Right atrium auricular region (tissue), 2 donors: Measurements from ENCODE around the gene TOP3B. TPM values are rescaled to one million over a fixed set of nuclear protein-coding genes. Genes with fewer than 3 reads are reported as not detected.

Experiments
- DNase-seq: peaks from one replicate; pipeline ENCODE4 v3.0.0-alpha.2; 2019; ENCODE audit warnings: low spot score
- H3K27ac ChIP-seq, 2 donors: fragments of 200-600 bp; sonication (generic); 1 replicate in 1 of 2; 2 replicates in 1 of 2; pipeline ENCODE4 v1.5.1; 2016 to 2019
- H3K27me3 ChIP-seq, 2 donors: fragments of 200-600 bp; sonication (generic); one replicate each; pipeline versions ENCODE4 v1.5.1 to v1.6.0; 2017 to 2019
- H3K36me3 ChIP-seq: fragments of 200-600 bp; sonication (generic); one replicate; pipeline ENCODE4 v1.5.1; 2016
- H3K4me1 ChIP-seq, 2 donors: fragments of 200-600 bp; sonication (generic); one replicate each; pipeline versions ENCODE4 v1.5.1 to v1.6.0; 2017 to 2019
- H3K4me3 ChIP-seq, 2 donors: fragments of 200-600 bp; sonication (generic); 1 replicate in 1 of 2; 2 replicates in 1 of 2; pipeline ENCODE4 v1.5.1; 2017 to 2019; ENCODE audit warnings: mild to moderate bottlenecking in 1 of 2, moderate library complexity in 1 of 2
- H3K9me3 ChIP-seq, 2 donors: fragments of 200-600 bp; sonication (generic); one replicate each; pipeline ENCODE4 v1.5.1; 2019
- CTCF ChIP-seq, 2 donors: fragments of 200-600 bp; sonication (generic); IDR thresholded peaks; one replicate each; pipeline ENCODE4 v1.5.1; 2019; ENCODE audit warnings: antibody characterized with exemption in 2 of 2
- total RNA-seq, 2 donors: library from RNA; depleted of rRNA; stranded (reverse); fragments of >200 nt; gene quantifications; one replicate each; pipeline ENCODE4 v1.1.0, GENCODE V29; 2016

TOP3B gene
- total RNA-seq, 2 donors from 2014 or later, result 11.5 to 12.3 TPM

GRCh38 chr22:21922370-21923162, 60.0 kb downstream of the TOP3B start:
- H3K27me3 ChIP-seq, result no peaks in the 10 kb centered on the region
- DNase-seq, result no peak
- H3K36me3 ChIP-seq, result peaks cover 20% of the 10 kb centered on the region
- H3K9me3 ChIP-seq, result no peaks in the 10 kb centered on the region
- no peak for TF ChIP-seq CTCF (IDR thresholded peaks at IDR 0.05)
- H3K27ac ChIP-seq, result no peak overlapping the region
- H3K4me1 ChIP-seq, result peaks cover 0 to 3% of the 10 kb centered on the region in 2 donors
- H3K4me3 ChIP-seq, result no peak overlapping the region

DNA sequence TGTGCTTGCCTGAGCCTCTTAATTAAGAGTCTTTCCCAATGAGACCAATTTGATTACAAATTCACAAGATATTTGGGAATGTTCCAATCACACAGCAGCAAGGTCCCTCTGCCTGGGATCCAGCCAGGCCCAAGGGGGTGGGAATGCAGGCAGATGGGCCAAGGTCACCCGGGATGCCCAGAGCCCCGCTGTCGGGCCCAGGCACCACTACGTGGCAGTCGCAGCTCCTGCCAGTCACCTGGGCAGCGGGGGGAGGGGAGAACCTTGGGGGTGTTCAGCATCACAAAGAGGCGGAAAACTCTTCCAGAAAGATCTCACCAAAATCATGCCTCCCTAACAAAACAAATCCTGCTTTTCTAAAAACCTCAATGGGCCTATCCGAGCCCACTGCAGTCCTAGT, 60.9 kb downstream of the TOP3B start:
- no peaks in the 10 kb centered on the region for H3K9me3 ChIP-seq
- no peak for TF ChIP-seq CTCF (IDR thresholded peaks at IDR 0.05)
- DNase-seq, result no peak
- no peak overlapping the region for H3K4me3 ChIP-seq
- H3K4me1 ChIP-seq, result peaks cover 0 to 11% of the 10 kb centered on the region in 2 donors
- H3K27me3 ChIP-seq, result no peaks in the 10 kb centered on the region
- peaks cover 14% of the 10 kb centered on the region for H3K36me3 ChIP-seq
- no peak overlapping the region for H3K27ac ChIP-seq

DNA sequence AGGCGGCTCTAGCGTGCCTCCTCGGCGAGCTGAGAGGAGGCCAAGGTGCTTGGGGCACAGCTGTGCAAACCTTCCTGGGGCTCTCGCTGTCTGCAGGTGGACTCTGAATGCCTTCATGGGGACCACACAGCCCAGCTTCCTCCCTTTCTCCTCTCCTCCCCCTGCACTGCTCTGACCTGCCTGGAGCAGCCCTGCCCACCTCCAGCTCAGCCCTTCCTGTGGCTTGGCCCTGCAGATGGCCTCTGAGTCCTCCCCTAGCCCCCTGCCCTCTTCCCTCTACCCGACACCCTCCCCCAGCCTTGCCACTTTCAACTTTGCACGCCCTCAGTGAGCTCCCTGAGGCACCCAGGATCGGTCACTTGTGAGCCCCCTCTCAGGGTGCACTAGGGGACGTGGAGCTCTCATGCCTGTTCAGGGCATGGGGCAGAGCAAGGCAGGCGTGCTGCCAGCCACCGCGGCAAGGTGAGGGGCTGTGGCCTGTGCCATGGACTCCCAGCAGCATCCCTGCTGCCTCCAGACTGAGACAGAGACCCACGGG, 61.3 kb downstream of the TOP3B start:
- no peak for DNase-seq
- Histone ChIP-seq H3K27me3 (no peaks in the 10 kb centered on the region), H3K27ac (no peak overlapping the region), H3K4me3 (no peak overlapping the region), H3K9me3 (no peaks in the 10 kb centered on the region), H3K4me1 (peaks cover 0 to 13% of the 10 kb centered on the region in 2 donors), H3K36me3 (peaks cover 11% of the 10 kb centered on the region)
- TF ChIP-seq CTCF (IDR thresholded peaks at IDR 0.05), result no peak

GRCh38 chr22:21920341-21921183, 62.0 kb downstream of the TOP3B start:
- no peak overlapping the region for H3K4me3 ChIP-seq
- no peaks in the 10 kb centered on the region for H3K27me3 ChIP-seq
- no peak for TF ChIP-seq CTCF (IDR thresholded peaks at IDR 0.05)
- H3K9me3 ChIP-seq, result no peaks in the 10 kb centered on the region
- H3K36me3 ChIP-seq, result peaks cover 11% of the 10 kb centered on the region
- no peak overlapping the region for H3K27ac ChIP-seq
- peaks cover 0 to 13% of the 10 kb centered on the region in 2 donors for H3K4me1 ChIP-seq
- no peak for DNase-seq

DNA sequence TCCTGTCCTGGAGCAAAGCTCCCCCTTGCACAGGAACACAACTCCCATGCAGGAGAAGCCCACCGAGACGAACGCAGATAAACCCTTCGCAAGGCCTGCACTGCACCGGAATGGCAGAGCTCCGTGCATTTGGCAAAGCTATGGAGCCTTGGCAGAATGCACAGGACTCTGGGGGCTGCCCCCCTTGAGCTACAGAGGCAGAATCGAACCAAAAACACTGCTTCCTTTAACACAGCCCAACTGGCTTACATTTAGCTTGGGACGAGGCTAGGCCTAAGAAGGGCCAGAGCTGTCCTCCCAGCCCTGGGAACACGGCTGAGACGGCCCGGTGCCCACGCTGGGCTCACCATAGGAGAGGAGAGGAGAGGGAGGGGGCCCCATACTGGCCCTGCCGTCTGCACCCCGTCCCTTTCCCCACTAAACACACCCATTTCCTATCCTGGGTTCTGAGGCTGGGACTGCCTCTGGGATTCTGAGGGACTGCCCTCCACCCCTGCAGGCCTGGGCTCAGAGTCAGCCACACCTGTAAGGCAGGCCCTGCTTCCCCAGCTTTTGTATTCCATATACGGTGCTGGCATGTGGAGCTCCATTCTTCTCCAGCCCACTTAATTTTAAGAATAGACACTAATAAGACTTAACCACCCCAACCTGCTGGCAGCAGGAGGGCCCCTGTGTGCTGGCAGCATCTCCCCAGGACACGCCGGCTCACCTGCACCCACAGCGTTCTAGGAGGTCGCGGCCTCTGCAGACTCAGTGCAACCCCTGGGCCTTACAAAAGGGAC, 62.9 kb downstream of the TOP3B start:
- H3K9me3 ChIP-seq, result no peaks in the 10 kb centered on the region
- TF ChIP-seq CTCF (IDR thresholded peaks at IDR 0.05), result no peak
- no peak for DNase-seq
- H3K27ac ChIP-seq, result no peak overlapping the region
- no peaks in the 10 kb centered on the region for H3K27me3 ChIP-seq
- H3K4me1 ChIP-seq, result peaks cover 0 to 13% of the 10 kb centered on the region in 2 donors
- H3K4me3 ChIP-seq, result no peak overlapping the region
- H3K36me3 ChIP-seq, result peaks cover 11% of the 10 kb centered on the region
